ENCODE results near the gene CNPY2. TPM values are rescaled to one million over a fixed set of nuclear protein-coding genes. Genes with fewer than 3 reads are reported as not detected.
A peak's percentile ranks its signal among the peaks of the same experiment; 100 is the strongest.
"Not testable (repeated sequence)": the region's sequence is repeated elsewhere in the genome, so short reads cannot be mapped to it uniquely, and the experiment has no call there.

Gene CNPY2
- total RNA-seq: 31.2 TPM
- long read RNA-seq, transcript CNPY2-201 (6 exons, 1,214 nt): major isoform, 12 of 19 reads
- long read RNA-seq, partial matches to known transcripts: 1 of 19 reads
- long read RNA-seq, other reads (novel, unspliced or antisense): 2 of 19 reads

DNA sequence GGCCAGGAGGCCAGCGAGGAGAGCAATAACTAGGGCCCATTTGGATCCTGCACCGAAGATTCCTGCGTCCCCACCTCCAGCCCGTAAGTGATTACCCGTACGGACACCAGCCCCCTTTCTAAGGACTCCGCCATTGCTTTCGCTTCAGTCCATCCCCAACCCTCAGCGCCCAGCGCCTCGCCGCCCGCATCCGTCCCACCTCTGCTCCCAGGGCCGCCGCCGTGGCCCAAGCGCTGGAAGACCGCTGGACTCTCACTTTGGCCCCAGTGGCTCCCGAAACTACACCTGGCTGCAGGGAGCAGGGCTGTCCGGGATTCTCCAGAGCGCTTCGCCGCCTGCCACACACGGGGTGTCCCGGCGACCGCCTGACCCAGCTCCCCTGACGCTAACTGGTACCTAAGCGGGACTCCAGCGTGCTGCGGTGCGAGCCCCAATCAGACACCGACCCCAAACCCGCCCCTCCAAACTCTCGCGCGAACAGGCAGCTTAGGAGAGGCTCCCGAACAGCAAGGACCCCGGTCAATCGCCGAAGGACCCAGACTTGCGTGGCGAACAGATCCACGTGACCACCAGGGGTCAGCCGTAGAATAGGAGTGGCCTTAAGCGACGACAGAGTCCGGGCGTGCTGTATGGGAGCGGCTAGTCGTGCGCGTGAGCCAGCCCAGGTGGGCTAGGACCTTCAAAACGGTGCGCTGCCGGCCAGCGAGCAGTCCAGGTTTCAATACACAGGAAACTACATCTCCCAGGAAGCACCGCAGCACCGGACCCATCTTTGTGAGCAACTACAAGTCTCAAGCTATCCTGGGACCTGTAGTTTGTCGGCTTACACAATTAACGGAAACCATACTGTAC is at the start of gene CNPY2:
Gene CNPY2, minus strand, starts transcription at position 367 of the 852 bp plus-strand sequence. CDS start 771 bp downstream, outside the sequence.
- intact Hi-C loops (cut with DNase I): no loop called here
- DNase-seq (peak; percentile 97), ATAC-seq (ENCODE audit: poor library complexity) (peak; percentile 96)

DNA sequence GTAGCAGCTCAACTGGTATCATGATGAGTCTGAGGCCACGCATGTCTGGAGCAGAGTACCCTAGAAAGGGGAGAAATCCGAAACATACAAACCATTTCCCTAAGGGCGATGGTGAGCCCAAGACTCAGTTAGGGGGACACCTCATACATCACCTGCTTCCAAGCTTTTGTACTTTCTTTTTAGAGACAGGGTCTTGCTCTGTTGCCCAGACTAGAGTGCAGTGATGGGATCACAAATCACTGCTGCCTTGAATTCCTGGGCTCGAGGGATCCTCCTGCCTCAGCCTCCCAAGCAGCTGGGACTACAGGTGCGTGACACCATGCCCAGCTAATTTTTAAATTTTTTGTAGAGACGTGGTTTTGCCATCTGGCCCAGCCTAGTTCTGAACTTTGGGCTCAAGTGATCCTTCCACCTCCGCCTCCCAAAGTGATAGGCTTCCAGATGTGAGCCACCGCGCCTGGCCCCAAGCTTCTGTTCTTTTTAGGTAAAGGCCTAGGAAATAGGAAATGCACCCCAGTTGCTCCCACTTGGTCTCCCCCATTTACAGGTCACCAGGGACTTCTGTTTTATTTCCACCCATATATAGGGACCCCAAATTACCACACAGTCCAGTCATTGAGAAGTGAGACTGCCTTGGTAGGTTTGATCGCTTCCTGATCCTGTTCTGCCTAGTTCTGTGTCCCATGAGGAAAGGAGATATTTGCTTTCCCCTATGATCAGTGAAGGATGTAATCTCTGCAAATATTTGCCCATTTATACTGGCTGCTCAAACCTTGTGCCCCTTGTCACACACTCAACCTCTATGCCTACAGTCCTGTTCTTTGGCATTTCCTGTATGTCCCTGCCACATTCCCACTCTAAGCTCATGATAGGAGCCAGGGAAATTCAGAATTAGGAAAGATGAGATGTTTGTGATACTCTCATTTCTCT is 46.6 kb upstream of the CNPY2 start, which contains the start of gene APOF:
Gene APOF, minus strand, starts transcription at position 728 of the 930 bp plus-strand sequence. Its CDS starts 112 bp downstream, at position 616.
- no peak for ATAC-seq (ENCODE audit: poor library complexity)
- intact Hi-C loops (cut with DNase I): loop anchor here (10.0 kb wide), 1 partner anchor 52 kb away; no protein-coding TSS in a partner anchor
- no peak for DNase-seq

DNA sequence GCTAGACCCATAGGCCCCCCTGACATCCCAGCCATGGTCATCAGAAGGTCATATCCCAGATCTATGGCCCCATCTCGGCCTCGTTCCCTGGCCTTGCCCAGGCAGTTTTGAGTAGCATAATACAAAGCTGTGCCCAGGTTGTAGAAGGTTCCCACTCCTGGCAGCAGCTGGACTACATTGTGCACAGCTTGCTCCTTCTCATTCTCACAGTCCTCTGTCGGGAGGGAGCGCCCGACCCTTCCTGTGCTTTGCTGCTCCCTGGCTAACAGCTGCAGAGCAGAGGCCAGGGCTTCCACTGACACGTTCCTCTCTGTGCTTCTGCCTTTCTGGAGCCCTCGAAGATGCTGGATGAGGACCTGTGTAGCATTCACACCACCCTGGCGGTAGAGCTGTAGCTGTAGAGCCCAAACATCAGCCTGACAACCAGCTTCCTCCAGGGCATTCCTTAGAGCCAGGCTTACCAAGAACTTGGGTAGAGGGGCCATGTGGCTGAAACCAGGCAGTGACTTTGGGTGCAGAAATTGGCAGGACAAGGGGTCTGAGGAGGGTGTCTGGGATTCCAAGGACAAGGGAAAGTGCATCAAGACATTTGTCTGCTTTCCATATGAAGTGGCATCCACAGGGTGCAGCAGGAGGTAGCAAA is 45.8 kb upstream of the CNPY2 start:
- intact Hi-C loops (cut with DNase I): loop anchor here (10.0 kb wide), 1 partner anchor 53 kb away; no protein-coding TSS in a partner anchor
- no peak for ATAC-seq (ENCODE audit: poor library complexity)
- peak; percentile 42 for DNase-seq

DNA sequence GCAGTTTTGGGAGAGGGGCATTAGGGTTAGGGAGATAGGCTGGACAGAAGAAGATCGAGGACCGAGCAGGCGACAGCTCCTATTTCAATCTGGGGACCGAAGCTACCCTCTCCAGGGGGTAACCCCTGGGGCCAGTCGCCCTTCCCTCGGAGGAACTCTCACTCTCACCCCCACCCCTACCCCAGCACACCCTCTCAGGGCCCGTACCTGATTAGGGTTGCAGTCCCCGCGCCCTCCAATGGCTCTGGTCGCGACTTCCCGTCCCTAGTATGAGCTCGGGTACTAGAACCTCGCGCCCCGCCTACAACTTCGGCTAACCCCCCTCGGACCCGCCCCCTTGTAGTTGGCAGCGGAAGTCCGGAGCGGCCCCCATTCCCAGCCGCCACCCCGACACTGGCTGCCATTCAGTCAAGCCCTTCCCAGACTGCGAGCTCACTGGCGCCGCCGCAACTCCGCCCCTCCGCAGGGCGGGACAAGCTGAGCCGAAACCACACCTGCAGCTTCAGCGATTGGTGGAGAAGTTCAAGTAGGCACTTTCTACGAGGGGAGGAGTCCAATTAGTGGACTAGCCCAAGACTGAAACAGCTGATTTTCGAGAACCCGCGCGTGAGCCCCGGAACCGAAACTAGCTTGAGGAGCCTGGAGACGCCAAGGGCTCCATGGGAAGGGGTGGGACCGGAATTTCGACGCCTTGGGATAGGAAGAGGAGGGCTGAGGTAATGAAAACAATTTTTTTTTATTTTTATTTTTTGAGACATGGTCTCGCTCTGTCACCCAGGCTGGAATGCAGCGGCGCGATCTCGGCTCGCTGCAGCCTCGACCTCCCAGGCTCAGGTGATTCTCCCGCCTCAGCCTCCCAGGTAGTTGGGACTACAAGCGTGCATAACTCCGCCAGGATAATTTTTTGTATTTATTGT is 44.3 kb upstream of the CNPY2 start, which contains the start of gene STAT2:
Gene STAT2, minus strand, starts transcription at position 257 of the 917 bp plus-strand sequence. CDS start 3,536 bp downstream, outside the sequence.
- intact Hi-C loops (cut with DNase I): loop anchor here (10.0 kb wide), 2 partner anchors 55 to 105 kb away; partner anchors contain the start of gene SPRYD4
- peak; percentile 99 for DNase-seq

DNA sequence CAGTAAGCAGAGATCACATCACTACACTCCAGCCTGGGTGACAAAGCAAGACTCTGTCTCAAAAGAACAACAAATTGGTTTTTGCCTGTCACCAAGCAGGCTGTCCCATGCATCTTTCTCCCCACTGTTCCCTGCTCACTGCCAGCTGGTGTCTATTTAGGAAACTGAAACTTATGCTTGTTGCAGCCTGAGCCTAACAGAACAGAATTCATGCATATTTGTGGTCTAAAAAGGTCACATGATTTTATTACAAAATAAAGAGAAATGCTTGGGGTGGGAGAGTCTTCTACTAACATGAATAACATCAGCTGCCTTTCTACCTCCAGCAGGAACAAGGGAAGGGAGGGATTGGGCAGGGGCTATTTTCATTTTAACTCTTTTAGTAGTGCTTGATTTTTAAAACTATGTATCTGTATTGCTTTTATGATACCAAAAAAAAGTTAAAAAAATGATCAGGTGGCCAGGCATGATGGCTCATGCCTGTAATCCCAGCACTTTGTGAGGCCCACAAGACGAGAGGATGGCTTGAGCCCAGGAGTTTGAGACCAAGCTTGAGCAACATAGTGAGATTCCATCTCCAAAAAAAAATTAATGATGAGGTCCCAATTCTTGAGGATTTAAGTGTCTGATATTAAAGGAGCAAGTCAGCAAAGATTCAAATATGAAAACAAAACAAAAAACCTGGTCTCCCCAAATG is 43.2 kb upstream of the CNPY2 start:
- DNase-seq (no peak), ATAC-seq (ENCODE audit: poor library complexity) (no peak)
- intact Hi-C loops (cut with DNase I): loop anchor here (10.0 kb wide), 1 partner anchor 106 kb away; the partner anchor contains the start of gene SPRYD4

More for the DNA sequence above, 44.3 kb upstream of the CNPY2 start, which contains the start of gene STAT2:
- ATAC-seq (ENCODE audit: poor library complexity): peak; percentile 99

DNA sequence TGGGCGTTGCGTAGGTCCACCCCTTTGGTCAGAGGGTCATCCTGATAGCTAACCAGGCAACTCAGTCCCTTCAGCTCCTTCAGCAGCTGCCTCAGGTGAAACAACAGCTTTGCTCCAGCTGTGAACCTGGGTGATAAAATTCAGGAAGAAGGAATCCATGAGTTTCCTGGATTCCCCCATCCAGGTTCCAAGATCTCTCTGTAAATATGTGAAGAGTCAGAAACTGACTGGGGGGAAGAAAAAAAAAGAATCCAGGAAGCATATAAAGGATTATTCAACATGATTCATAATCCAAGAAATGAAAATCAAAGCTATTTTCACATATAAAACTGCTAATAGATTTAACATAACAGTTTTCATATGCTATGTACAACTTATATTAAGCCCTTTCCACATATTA is 35.5 kb upstream of the CNPY2 start:
- ATAC-seq (ENCODE audit: poor library complexity): no peak
- intact Hi-C loops (cut with DNase I): loop anchor here (10.0 kb wide), 1 partner anchor 113 kb away; the partner anchor contains the start of gene SPRYD4
- no peak for DNase-seq

DNA sequence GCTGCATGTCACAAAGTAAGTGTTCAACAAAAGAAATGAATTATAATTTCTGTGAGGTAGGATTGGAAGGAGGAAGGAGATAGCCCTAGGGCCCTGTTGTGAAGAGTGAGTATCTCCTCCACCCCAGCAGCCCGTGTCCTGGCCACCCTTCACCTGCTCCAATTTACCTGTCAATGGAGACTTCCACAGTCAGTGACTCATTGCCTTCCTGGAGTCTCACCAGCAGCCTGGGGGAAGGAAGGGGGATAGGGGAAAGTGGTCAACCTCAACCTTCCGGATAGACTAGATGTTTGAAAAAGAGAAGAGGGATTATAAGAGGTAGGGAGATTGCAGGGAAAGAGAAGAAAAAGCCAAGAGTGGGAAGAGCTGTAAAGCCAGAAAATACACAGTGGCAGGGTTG is 34.9 kb upstream of the CNPY2 start:
- ATAC-seq (ENCODE audit: poor library complexity) (no peak), DNase-seq (no peak)
- intact Hi-C loops (cut with DNase I): loop anchor here (10.0 kb wide), 1 partner anchor 114 kb away; the partner anchor contains the start of gene SPRYD4

DNA sequence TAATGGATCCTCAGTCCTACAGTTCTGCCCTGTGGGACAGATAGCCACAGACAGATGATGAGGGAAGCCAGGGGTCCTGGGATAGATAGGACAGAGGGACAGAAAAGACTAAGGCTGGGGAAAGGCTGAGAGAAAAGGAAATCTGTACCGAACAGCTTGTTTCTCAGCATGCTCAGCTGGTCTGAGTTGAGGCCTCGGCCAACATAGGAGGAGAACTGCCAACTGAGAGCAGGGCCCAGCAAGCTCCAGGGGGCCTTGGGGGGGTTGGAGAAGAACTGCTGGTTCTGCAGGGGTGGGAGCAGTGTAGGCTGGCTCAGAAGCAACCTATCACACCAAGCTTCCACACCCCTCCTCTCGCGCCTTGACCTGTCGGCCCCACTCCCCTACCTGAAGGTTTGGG is 33.0 kb upstream of the CNPY2 start:
- ATAC-seq (ENCODE audit: poor library complexity) (no peak), DNase-seq (no peak)
- intact Hi-C loops (cut with DNase I): no loop called here

DNA sequence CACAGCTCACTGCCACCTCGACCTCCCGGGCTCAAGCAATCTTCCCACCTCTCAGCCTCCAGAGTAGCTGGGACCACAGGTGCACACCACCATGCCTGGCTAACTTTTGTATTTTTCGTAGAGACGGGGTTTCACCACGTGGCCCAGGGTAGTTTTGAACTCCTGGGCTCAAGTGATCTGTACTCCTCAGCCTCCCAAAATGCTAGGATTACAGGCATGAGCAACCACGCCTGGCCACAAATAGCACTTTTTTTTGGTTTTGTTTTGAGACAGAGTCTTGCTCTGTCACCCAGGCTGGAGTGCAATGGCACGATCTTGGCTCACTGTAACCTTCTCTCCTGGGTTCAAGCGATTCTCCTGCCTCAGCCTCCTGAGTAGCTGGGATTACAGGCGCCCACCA is 31.5 kb upstream of the CNPY2 start:
- ATAC-seq (ENCODE audit: poor library complexity); intact Hi-C loops (cut with DNase I): not testable (repeated sequence)

DNA sequence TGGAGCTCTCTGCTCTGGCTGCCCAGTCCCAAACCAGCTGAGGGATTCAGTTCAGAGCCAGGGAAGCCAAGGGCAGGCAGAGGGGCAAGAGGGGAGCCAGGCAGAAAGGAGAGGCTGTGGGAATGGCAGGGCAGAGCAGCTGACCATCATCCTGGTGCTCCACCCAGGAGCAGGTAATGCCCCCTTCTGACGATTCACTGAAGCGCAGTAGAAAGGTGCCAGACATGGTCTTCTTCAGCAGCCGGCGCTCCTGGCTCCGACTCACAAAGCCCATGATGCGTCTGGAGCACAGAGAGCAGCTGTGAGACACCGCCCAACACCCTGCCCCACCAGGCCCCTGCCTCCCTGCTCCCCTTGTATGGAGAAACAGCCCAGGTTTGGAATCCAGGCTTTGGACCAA is 30.9 kb upstream of the CNPY2 start:
- intact Hi-C loops (cut with DNase I): no loop called here
- DNase-seq (no peak), ATAC-seq (ENCODE audit: poor library complexity) (peak; percentile 19)

More for the DNA sequence above, 31.5 kb upstream of the CNPY2 start:
- not testable (repeated sequence) for DNase-seq

DNA sequence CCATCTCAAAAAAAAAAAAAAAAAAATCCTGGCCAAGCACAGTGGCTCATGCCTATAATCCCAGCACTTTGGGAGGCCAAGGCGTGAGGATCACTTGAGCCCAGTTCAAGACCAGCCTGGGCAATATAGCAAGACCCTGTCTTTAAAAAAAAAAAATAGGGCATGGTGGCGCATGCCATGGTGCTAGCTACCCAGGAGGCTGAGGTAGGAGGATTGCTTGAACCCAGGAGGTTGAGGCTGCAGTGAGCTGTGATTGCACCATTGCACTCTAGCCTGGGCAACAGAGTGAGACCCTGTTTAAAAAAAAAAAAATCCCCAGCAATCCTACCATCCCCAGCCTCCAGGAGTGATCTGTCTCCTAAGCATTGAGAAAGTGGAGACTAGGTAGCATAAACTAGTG is 26.5 kb upstream of the CNPY2 start:
- intact Hi-C loops (cut with DNase I); ATAC-seq (ENCODE audit: poor library complexity); DNase-seq: not testable (repeated sequence)

DNA sequence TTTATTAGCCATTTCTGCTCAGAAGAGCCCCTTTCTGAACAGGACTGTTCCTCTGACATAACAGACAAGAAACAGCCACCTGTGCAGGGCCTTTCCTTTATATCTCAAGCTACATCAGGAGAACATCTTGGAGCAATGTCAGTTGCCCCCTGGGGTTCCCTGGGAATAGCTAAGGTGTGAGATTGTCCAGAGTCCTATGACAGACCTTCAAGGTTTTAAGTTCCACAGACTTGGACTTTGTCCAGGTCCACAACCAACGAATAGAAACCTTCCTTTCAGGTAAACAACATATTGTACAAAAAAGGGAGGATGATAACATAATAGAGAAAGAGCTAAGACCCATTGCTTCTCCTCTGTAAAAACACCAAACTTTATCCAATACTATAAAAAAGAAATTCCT is 25.8 kb upstream of the CNPY2 start:
- no peak for ATAC-seq (ENCODE audit: poor library complexity)
- intact Hi-C loops (cut with DNase I): no loop called here
- no peak for DNase-seq

DNA sequence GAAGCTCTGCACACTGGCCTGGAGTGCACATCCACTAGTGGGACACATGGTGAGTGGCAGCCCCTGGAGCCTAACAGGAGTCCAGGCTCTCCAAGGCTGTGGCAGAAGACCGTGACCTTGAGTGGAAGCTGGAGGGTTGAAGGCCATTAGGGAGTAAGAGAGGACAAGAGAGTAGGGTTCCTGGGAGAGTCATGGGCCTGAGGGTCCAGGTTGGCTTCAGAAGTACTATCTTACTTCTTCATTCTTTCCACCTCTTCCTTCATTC is 23.3 kb upstream of the CNPY2 start:
- ATAC-seq (ENCODE audit: poor library complexity) (no peak), DNase-seq (no peak)
- intact Hi-C loops (cut with DNase I): no loop called here

DNA sequence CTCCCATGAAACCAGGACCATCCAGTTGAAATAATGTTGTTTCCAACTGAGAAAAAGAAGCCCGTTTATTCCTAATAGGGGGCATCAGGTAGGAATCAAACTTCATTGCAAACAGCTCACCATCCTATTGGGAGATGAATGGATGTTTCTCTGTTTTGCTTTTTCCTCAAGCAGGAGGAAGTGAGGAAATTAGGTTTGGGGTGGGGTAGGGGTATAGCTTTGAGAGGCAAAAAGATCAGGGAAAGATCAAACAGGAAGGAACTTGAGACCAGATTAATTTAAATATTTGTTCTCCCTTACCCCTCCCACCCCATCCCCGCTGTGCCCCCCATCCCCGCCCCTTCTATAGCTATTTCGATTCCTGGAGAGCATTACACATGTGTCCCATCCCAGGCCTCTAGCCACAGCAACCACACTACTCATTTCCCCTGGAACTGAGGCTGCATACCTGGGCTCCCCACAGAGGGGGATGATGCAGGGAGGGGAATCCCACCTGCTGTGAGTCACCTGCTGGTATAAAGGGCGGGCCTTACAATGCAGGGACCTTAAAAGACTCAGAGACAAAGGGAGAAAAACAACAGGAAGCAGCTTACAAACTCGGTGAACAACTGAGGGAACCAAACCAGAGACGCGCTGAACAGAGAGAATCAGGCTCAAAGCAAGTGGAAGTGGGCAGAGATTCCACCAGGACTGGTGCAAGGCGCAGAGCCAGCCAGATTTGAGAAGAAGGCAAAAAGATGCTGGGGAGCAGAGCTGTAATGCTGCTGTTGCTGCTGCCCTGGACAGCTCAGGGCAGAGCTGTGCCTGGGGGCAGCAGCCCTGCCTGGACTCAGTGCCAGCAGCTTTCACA is 22.7 kb upstream of the CNPY2 start, which contains the start of gene IL23A:
Gene IL23A, plus strand, starts transcription at position 577 of the 850 bp plus-strand sequence. Its CDS starts 161 bp downstream, at position 738.
- ATAC-seq (ENCODE audit: poor library complexity) (no peak), DNase-seq (no peak)
- intact Hi-C loops (cut with DNase I): no loop called here

DNA sequence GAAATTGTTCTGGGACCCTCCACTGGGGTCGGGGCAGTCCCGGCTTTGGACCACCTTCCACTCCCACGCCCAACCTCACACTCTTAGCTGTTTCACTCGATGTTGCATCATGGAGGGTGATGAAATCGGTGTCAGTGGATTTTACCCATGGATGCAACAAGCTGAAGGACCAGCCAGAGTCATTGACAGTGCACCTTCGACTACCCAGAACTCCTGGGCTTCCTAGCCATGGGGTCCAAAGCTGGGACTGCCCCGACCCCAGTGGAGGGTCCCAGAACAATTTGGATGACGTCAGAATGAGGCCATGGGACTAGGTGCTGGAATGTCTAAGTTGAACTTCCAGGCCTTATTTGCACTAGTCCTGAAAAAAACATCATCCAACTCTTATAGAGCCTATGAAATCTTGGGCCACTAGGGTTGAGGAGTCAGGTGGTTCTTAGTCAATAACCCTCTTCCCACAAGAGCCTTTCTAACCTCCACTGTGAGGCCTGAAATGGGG is 22.0 kb upstream of the CNPY2 start:
- no peak for DNase-seq
- intact Hi-C loops (cut with DNase I): no loop called here
- no peak for ATAC-seq (ENCODE audit: poor library complexity)
